ENCODE results near the gene TMEM126A. TPM values are rescaled to one million over a fixed set of nuclear protein-coding genes. Genes with fewer than 3 reads are reported as not detected.

TMEM126A gene
- total RNA-seq, 1 donor from 2014 or later, result 24.6 TPM

DNA sequence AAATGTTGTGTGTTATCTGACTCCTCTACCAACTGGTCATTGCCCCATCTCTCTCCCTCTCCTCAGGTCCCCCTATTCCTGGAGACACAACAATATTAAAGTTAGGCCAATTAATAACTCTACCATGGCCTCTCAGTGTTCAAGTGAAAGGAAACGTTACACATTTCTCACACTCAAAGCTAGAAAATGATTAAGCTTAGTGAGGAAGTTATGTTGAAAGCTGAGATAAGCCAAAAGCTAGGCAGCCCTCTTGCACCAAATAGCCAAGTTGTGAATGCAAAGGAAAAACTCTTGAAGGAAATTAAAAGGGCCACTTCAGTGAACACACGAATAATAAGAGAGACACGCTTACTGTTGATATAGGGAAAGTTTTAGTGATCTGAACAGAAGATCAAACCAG, 27.5 kb upstream of the TMEM126A start:
- TF ChIP-seq, protein P1, sequence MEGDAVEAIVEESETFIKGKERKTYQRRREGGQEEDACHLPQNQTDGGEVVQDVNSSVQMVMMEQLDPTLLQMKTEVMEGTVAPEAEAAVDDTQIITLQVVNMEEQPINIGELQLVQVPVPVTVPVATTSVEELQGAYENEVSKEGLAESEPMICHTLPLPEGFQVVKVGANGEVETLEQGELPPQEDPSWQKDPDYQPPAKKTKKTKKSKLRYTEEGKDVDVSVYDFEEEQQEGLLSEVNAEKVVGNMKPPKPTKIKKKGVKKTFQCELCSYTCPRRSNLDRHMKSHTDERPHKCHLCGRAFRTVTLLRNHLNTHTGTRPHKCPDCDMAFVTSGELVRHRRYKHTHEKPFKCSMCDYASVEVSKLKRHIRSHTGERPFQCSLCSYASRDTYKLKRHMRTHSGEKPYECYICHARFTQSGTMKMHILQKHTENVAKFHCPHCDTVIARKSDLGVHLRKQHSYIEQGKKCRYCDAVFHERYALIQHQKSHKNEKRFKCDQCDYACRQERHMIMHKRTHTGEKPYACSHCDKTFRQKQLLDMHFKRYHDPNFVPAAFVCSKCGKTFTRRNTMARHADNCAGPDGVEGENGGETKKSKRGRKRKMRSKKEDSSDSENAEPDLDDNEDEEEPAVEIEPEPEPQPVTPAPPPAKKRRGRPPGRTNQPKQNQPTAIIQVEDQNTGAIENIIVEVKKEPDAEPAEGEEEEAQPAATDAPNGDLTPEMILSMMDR (conservative IDR thresholded peaks at IDR 0.05; ENCODE audit: low read depth, low read length), result no peak
- DNase-seq (ENCODE audit: low read depth), result no peak
- no peak overlapping the region for H3K4me3 ChIP-seq (ENCODE audit: low read depth, low read length)

DNA sequence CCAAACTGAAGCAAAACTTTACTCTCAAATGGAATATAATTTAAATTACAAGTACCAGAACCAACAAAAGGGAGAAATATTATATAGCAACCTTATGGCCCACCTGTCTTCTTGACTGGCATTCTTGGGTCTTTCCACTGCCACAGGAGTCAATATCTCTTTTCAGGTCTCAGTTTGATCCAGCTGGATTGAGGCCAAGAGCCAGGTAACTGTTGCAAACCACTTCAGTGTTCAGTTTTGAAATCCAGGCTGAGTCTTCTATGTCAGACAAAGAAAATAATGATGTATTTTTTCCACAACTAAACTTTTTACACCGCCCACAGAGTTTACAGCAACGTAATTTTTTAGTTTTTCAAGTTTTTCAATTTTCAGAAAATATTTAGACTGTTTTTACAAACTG, 21.3 kb upstream of the TMEM126A start:
- no peak for DNase-seq (ENCODE audit: low read depth)
- H3K4me3 ChIP-seq (ENCODE audit: low read depth, low read length), result peak overlapping the region; percentile 85
- TF ChIP-seq, protein P1 (conservative IDR thresholded peaks at IDR 0.05; ENCODE audit: low read depth, low read length), result no peak

DNA sequence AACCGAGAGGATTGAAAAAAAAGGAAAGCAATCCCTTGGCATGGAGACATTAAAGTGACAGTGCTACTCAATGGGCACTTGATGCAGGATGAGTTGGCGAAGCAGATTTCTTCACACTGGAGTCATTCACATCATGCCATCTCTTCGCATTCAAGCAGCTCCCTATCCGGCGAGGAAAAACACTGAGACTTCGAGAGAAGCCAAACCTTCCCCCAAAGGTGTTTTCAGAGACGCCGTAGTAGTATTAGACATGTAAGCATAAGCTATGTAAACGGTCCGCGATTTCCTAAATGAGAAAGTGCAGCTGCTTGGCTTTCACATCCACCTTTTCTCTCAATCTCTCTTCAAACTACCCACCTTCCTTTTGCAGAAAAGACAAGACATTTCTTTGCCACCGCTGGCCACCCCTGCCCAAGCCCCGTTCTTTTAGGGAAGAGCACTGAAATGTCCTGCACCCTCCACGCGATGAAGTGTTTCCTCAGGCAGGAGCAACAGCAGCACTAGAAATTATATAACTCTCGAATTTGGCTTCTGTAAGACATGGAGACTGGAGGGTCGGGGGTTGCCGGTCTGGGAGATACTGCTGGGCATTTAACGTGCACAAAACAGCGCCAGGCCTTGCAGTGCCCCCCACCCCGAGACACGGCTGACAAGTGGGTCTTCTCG, 20.3 kb upstream of the TMEM126A start, which contains the start of gene DLG2:
DLG2 (minus strand) TSS at position 13 of the 666 bp plus-strand sequence.
- no peak for DNase-seq (ENCODE audit: low read depth)

DNA sequence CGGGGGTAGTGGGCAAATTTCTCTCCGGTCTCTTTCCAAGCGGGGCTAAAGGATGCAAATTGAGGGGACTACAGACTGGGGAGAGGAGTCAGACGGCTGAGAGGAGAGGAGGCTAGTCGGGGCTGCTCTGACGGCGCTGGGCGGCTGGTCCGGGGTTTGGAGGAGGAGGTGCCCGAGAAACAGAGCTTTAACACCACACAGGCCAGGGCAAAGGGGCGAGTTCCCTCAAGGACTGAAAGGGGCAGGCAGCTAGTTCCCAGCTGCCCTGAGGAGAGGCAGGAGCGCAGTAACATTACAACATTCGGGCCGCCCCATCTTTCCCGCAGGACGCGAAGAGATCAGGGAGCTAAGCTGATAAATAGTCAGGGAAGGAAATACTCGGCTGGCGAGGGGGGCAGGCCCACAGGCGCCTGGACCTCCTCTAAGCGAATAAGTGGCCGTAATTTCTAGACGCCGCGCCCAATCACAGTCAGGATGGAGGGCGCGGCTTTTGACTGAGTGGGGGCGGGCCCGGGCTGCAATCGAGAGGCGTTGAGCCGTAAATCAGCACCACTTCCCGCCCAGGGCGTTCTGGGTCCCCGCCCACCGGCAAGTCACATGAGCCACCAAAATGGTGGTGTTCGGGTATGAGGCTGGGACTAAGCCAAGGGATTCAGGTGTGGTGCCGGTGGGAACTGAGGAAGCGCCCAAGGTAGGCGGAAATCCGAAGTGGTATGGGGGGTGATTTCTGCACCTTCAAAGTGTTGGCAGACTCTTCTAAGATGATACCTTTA, 19.6 kb upstream of the TMEM126A start, which contains the start of gene TMEM126B:
TMEM126B (plus strand) TSS at position 596 of the 773 bp plus-strand sequence; CDS start at position 611, 15 bp downstream.
- TF ChIP-seq, protein P1 (conservative IDR thresholded peaks at IDR 0.05; ENCODE audit: low read depth, low read length), result no peak
- peak within 1 kb of the TSS; percentile 85 for H3K4me3 ChIP-seq (ENCODE audit: low read depth, low read length)
- DNase-seq (ENCODE audit: low read depth), result no peak

More for the DNA sequence above, 20.3 kb upstream of the TMEM126A start, which contains the start of gene DLG2:
- H3K4me3 ChIP-seq (ENCODE audit: low read depth, low read length), result peak within 1 kb of the TSS; percentile 85
- TF ChIP-seq, protein P1 (conservative IDR thresholded peaks at IDR 0.05; ENCODE audit: low read depth, low read length), result no peak

DNA sequence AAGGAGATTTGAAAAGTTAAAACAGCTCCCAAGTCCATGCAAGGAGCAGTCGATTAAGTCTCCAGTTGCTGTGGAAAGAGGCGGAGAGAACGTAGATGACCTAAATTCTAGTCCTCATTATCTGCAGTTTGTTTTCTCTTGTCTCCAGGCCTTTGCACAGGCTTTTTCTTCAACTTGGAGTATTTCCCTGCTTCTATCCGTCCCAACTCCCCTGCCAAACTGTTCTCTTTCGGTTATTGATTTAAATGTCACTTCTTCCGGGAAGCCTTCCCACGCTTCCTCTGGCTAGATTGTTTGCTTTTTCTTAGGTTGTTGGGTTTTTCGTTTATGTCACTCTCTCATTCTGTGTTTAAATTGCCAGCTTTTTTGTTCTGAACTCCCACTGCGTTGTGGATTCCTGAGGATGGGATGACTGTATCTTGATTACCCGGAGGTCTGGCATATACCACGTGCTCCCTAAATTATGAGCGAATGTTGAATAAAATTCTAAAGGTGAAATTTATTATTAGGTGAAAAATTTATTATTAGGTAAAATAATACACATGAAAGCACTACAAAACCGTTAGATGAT, 18.9 kb upstream of the TMEM126A start:
- TF ChIP-seq, protein P1 (conservative IDR thresholded peaks at IDR 0.05; ENCODE audit: low read depth, low read length), result no peak
- DNase-seq (ENCODE audit: low read depth), result no peak

DNA sequence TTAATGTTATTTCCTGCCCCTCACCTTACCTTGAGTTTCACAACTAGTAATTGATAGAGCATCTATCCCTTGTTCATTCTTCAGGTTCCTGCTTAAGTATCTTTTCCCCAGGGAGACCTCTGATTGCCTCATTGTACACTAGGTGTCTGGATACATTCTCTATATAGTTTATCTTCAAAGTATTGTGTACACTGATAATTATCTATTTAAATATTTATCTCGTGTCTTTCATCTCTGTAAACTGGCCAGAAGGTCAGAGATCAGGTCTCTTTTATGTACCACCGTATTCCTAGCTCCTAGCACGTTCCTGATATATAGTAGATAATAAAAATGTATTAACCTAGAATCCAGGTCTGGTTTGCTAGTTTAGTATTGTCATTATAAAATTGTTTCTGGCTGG, 13.0 kb upstream of the TMEM126A start:
- no peak for DNase-seq (ENCODE audit: low read depth)
- TF ChIP-seq, protein P1 (conservative IDR thresholded peaks at IDR 0.05; ENCODE audit: low read depth, low read length), result no peak

More for the DNA sequence above, 18.9 kb upstream of the TMEM126A start:
- peak overlapping the region; percentile 85 for H3K4me3 ChIP-seq (ENCODE audit: low read depth, low read length)

More for the DNA sequence above, 13.0 kb upstream of the TMEM126A start:
- H3K4me3 ChIP-seq (ENCODE audit: low read depth, low read length), result no peak overlapping the region
